GM15510 (cell line): ENCODE data around the gene KRTAP4-1.
"Not testable (repeated sequence)": the region's sequence is repeated elsewhere in the genome, so short reads cannot be mapped to it uniquely, and the experiment has no call there.

Experiments
- POLR2A ChIP-seq: IDR thresholded peaks from 3 replicates; pipeline ENCODE4 v1.6.1; 2011; ENCODE audit warnings: borderline replicate concordance; ENCODE audit not compliant: insufficient read length; ENCODE audit errors: extremely low read depth

Gene KRTAP4-1

DNA sequence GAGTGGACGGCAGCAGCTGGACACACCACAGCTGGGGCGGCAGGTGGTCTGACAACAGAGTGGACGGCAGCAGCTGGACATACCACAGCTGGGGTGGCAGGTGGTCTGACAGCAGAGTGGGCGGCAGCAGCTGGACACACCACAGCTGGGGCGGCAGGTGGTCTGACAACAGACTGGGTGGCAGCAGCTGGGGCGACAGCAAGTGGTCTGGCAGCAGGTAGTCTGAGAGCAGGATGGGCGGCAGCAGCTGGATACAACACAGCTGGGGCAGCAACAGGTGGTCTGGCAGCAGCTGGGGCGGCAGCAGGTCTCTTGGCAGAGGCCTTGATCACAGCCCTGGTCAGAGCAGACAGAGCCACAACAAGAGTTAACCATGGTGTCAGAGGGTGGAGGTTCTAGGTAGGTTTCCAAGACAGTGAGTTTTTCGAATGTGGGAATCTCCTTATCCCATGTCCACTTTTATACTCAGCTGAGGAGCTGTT lies at the start of gene KRTAP4-1:
KRTAP4-1 (minus strand) TSS at position 432 of the 482 bp plus-strand sequence; CDS start at position 375, 57 bp downstream.
- no peak for TF ChIP-seq POLR2A

- TF ChIP-seq POLR2A: not testable (repeated sequence)
These were observed 47.8 kb upstream of the KRTAP4-1 start, which contains the start of gene KRTAP9-3 for GRCh38 chr17:41232399-41233105. Gene KRTAP9-3, plus strand, starts transcription at chr17:41232449. Its CDS starts 53 bp downstream, at chr17:41232502.

GRCh38 chr17:41231731-41232130 lies 47.0 kb upstream of the KRTAP4-1 start:
- TF ChIP-seq POLR2A: no peak

- TF ChIP-seq POLR2A: no peak
These were observed 45.4 kb upstream of the KRTAP4-1 start for GRCh38 chr17:41230094-41230493.

GRCh38 chr17:41226598-41227095 lies 41.9 kb upstream of the KRTAP4-1 start, which contains the start of gene KRTAP9-2:
Gene KRTAP9-2, plus strand, starts transcription at chr17:41226648. Its CDS starts 7 bp downstream, at chr17:41226655.
- TF ChIP-seq POLR2A: not testable (repeated sequence)

DNA sequence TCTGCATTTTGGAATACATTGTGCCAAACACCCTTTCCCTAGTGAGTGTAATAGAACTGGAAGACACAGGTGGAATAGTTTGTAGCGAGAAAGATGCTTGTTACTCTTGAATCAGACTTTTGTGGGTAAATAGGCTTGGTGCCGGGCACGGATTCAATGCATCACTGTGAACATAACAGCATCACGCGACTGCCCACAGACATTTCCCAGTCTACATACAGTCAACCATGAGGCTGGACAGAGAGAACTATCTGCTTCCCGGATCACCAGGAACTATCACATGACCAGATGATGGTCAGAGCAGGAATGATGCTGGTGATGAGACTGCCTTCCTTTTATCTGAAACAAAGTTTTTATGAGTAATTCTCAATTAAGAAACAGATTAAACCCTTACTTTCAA lies 41.3 kb upstream of the KRTAP4-1 start:
- no peak for TF ChIP-seq POLR2A

GRCh38 chr17:41223821-41224220 lies 39.1 kb upstream of the KRTAP4-1 start:
- no peak for TF ChIP-seq POLR2A

- TF ChIP-seq POLR2A: no peak
These were observed 31.0 kb upstream of the KRTAP4-1 start for GRCh38 chr17:41215681-41216080.

DNA sequence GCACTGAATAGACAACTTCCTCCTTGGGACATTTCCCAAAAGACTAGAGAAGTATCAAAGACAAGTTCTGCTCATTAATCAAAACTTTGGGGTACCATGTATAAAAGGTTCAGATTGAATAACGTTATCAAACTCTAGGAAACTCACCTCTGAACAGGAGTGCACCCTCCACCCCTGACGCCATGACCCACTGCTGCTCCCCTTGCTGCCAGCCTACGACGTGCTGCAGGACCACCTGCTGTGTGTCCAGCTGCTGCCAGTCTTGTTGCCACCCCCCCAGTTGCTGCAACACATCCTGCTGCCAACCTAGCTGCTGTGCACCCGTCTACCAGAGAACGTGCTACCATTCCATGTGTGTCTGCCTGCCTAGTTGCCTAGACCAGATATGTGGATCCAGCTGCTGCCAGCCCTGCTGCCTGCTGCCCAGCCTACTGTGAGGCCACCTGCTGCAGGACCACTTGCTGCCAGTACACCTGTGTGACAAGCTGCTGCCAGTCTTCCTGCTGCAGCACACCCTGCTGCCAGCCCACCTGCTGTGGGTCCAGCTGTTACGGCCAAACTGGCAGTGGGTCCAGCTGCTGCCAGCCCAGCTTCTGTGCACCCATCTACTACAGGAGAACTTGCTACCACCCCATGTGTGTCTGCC lies 27.9 kb upstream of the KRTAP4-1 start:
- no peak for TF ChIP-seq POLR2A

DNA sequence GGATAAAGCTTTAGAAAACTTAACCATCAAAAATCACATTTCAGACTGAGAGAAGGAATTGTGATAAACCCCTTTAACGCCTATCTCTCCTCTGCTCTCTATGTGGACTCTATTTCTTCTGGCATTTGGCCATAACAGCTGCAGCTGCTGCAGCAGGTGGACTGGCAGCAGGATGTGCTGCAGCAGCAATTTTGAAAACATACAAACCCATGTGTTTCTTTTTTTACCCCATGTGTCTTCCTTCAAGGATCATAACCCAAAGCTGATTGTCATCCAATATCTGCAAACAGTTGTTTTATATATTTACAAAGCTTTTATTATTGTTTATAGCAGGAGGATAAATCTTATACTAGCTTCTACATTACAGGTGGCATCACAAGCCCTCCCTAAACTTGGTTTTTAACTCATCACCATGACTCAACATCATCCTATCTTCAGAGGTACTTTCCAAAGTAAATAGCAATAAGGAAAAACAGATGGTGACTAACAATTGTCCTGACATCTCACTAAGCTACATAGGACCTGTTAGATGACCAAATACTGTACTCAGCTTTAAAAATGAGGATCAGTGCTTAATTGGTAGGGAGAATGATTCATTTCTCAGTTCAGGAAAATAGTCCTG lies 27.2 kb upstream of the KRTAP4-1 start:
- TF ChIP-seq POLR2A: no peak

DNA sequence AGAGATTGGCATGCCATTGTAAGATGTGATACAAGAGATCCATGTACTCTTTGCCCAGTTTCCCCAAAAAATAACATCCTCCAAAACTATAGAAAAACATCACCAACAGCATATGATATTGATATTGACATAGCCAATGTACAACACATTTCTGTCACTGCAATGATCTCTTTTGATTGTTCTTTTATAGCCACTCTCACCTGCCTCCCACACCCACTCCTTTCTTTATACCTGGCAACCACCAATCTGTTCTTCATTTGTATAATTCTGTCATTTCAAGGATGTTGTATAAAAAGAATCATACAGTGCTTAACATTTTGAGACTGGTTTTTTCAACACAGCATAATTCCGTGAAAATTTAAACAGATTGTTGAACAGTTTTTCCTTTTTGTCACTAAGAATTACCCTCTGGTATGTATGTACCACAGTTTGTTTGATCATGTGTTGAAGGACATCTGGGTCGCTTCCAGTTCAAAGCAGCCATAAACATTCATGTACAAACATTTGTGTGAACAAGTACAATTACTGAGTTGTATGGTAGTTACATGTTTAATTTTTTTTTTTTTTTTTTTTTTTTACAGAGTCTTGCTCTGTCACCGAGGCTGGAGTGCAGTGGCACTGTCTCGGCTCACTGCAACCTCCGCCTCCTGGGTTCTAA lies 14.8 kb upstream of the KRTAP4-1 start:
- TF ChIP-seq POLR2A: no peak

DNA sequence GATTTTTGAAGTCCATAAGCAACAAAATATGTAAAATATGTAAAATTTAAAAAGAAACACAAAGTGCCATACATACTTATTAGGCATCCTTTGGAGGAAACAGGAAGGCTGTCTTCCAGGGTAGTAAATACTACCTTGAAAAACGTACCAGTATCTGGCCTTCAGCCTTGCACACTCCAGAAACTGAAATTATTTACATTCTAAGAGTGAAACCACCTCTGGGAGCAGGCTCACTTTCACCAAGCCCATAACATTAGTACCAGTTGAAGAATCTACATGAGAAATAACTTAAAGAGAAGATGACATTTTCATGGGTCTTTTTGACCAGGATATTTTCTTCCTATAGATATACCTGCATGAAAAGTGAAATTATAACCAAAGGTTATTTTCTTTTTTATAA lies 11.4 kb upstream of the KRTAP4-1 start:
- no peak for TF ChIP-seq POLR2A

DNA sequence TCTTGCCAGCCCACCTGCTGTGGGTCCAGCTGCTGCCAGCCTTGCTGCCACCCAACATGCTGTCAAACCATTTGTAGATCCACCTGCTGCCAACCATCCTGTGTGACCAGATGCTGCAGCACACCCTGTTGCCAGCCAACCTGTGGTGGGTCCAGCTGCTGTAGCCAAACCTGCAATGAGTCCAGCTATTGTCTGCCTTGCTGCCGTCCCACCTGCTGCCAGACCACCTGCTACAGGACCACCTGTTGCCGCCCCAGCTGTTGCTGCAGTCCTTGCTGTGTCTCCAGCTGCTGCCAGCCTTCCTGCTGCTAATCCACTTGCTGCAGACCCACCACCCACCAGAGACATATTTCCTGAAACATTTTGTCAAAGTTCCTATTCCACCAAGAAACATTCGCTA lies 5.6 kb upstream of the KRTAP4-1 start:
- no peak for TF ChIP-seq POLR2A

GRCh38 chr17:41189837-41190318 lies 5.2 kb upstream of the KRTAP4-1 start, which contains the start of gene KRTAP9-1:
Gene KRTAP9-1, plus strand, starts transcription at chr17:41189887. Its CDS starts 0 bp downstream, at chr17:41189887.
- not testable (repeated sequence) for TF ChIP-seq POLR2A
